OCI-LY3 (cell line): Measurements from ENCODE around the gene TMCC1.
"Not testable (repeated sequence)": the region's sequence is repeated elsewhere in the genome, so short reads cannot be mapped to it uniquely, and the experiment has no call there.

Source experiments
- H2AFZ ChIP-seq: fragments of 200-600, 300-600 bp; shearing (Covaris generic); 2 replicates; pipeline ENCODE4 v1.6.0; 2014; ENCODE audit warnings: antibody characterized with exemption, low read depth, low read length
- H3K27ac ChIP-seq: fragments of 200-600, 300-600 bp; sonication (generic); 2 replicates; pipeline ENCODE4 v1.5.1; 2014; ENCODE audit warnings: mild to moderate bottlenecking, low read length, moderate library complexity, mixed read lengths
- H3K27me3 ChIP-seq: fragments of 200-600, 300-600 bp; sonication (generic); 2 replicates; pipeline ENCODE4 v1.6.1; 2014; ENCODE audit warnings: low read depth, low read length, mixed read lengths
- H3K36me3 ChIP-seq: fragments of 200-600, 300-600 bp; sonication (generic); replicated peaks from 2 replicates; pipeline ENCODE3; 2014; ENCODE audit warnings: low read depth, low read length, mixed read lengths
- H3K4me1 ChIP-seq: fragments of 300-600, 200-600 bp; sonication (generic); 2 replicates; pipeline ENCODE4 v1.6.1; 2014; ENCODE audit warnings: low read length, mixed read lengths
- H3K4me2 ChIP-seq: fragments of 200-600, 300-600 bp; sonication (generic); 2 replicates; pipeline ENCODE4 v1.6.1; 2014; ENCODE audit warnings: low read length, mixed read lengths
- H3K4me3 ChIP-seq: fragments of 300-600, 200-600 bp; sonication (generic); 2 replicates; pipeline ENCODE4 v1.5.1; 2014; ENCODE audit warnings: antibody characterized with exemption, mild to moderate bottlenecking, low read length, moderate library complexity
- H3K79me2 ChIP-seq: fragments of 300-600, 200-600 bp; shearing (Covaris generic); 2 replicates; pipeline ENCODE4 v1.6.1; 2014; ENCODE audit warnings: mild to moderate bottlenecking, low read length, mixed read lengths
- H3K9ac ChIP-seq: fragments of 300-600, 200-600 bp; shearing (Covaris generic); 2 replicates; pipeline ENCODE4 v1.6.0; 2014; ENCODE audit warnings: mild to moderate bottlenecking, low read length, moderate library complexity
- H3K9me3 ChIP-seq: fragments of 200-600, 300-600 bp; shearing (Covaris generic); 2 replicates; pipeline ENCODE4 v1.6.1; 2014; ENCODE audit warnings: low read length, mixed read lengths; ENCODE audit not compliant: insufficient read depth
- H4K20me1 ChIP-seq: fragments of 200-600, 300-600 bp; sonication (generic); 2 replicates; pipeline ENCODE4 v1.6.1; 2016; ENCODE audit warnings: low read length, mixed read lengths; ENCODE audit not compliant: insufficient read depth
- EZH2phosphoT487 ChIP-seq: fragments of 200-600 bp; shearing (Covaris generic); IDR thresholded peaks from 2 replicates; pipeline ENCODE4 v1.6.1; 2018; ENCODE audit warnings: antibody characterized with exemption, mixed run types, low read depth
- TF ChIP-seq, protein P1 (sequence below): fragments of 200-600, 300-600 bp; sonication (generic); IDR thresholded peaks from 2 replicates; pipeline ENCODE4 v1.5.1; 2014; ENCODE audit warnings: antibody characterized with exemption, low read length, low read depth

TMCC1 gene

DNA sequence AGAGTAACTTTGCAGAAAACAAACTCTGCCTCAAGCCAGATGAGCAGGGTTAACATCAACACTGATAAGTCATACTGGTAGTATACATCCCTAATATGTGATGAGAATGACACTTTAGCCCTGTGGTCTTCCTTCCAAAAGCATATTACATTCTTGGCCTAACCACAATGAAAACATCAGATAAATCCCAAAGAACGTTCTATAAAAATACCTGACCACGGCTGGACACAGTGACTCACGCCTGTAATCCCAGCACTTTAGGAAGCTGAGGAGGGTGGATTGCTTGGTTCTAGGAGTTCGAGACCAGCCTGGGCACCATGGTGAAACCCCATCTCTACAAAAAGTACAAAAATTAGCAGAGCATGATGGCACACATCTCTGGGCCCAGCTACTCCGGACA lies 4.7 kb downstream of the TMCC1 start:
- Histone ChIP-seq H3K36me3 (no peaks in the 10 kb centered on the region), H4K20me1 (0 out of 2 replicates have a peak, but pooled peaks cover 3% of the 10 kb centered on the region), H3K27ac (no peak overlapping the region), H3K4me3 (no peak overlapping the region), H3K9ac (no peak overlapping the region), H2AFZ (no peak overlapping the region), H3K79me2 (peaks cover 39% of the 10 kb centered on the region), H3K4me2 (no peak overlapping the region), H3K27me3 (no peaks in the 10 kb centered on the region), H3K4me1 (peaks cover 11% of the 10 kb centered on the region), H3K9me3 (no peaks in the 10 kb centered on the region)
- TF ChIP-seq, protein P1, sequence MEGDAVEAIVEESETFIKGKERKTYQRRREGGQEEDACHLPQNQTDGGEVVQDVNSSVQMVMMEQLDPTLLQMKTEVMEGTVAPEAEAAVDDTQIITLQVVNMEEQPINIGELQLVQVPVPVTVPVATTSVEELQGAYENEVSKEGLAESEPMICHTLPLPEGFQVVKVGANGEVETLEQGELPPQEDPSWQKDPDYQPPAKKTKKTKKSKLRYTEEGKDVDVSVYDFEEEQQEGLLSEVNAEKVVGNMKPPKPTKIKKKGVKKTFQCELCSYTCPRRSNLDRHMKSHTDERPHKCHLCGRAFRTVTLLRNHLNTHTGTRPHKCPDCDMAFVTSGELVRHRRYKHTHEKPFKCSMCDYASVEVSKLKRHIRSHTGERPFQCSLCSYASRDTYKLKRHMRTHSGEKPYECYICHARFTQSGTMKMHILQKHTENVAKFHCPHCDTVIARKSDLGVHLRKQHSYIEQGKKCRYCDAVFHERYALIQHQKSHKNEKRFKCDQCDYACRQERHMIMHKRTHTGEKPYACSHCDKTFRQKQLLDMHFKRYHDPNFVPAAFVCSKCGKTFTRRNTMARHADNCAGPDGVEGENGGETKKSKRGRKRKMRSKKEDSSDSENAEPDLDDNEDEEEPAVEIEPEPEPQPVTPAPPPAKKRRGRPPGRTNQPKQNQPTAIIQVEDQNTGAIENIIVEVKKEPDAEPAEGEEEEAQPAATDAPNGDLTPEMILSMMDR, result no peak

DNA sequence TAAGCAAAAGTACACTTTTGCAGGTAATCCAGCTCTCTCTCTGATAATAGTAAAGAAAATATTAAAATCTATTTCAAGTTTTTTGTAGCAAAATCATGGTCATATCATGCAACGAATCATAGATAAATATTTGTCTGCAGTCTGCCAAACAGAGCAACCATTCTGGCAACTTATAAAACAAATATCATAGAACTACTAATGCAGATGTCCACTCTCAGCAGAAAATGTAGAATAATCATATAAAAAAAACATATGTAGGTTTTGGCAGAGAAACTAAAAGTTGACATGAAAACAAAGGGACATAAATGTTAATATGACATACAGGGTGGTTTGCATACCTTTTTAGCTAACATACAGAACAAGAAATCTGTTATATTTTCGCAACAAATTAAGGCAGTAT lies 12.2 kb downstream of the TMCC1 start:
- Histone ChIP-seq H3K79me2 (no peaks in the 10 kb centered on the region), H3K9ac (no peak overlapping the region), H3K4me3 (no peak overlapping the region), H3K4me2 (no peak overlapping the region), H2AFZ (no peak overlapping the region), H3K36me3 (peaks cover 16% of the 10 kb centered on the region), H3K9me3 (no peaks in the 10 kb centered on the region), H4K20me1 (no peaks in the 10 kb centered on the region), H3K27me3 (no peaks in the 10 kb centered on the region), H3K27ac (no peak overlapping the region), H3K4me1 (no peaks in the 10 kb centered on the region)
- TF ChIP-seq EZH2phosphoT487, result no peak
- TF ChIP-seq, protein P1, result no peak

DNA sequence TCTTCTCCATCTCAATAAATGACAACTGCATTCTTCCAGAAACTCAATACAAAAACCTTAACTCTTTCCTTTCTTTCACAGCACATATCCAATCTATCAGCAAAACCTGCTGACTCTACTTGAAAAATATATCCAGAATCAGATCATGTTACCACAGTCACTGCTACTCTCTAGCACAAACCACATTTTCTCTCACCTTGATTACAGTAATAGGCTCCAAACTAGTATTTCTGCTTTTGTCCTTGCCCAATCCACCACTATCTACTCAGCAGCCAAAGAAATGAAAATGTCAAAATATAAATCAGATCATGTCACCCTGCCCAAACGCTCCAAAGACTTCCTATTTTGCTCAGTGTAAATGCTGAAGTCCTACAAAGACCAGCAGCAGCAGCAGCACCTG lies 15.2 kb downstream of the TMCC1 start:
- Histone ChIP-seq H3K79me2 (no peaks in the 10 kb centered on the region), H3K4me3 (no peak overlapping the region), H3K27me3 (no peaks in the 10 kb centered on the region), H3K4me1 (no peaks in the 10 kb centered on the region), H2AFZ (no peak overlapping the region), H3K36me3 (peaks cover 23% of the 10 kb centered on the region), H4K20me1 (no peaks in the 10 kb centered on the region), H3K4me2 (no peak overlapping the region), H3K9ac (no peak overlapping the region), H3K27ac (no peak overlapping the region), H3K9me3 (no peaks in the 10 kb centered on the region)
- TF ChIP-seq, protein P1, result no peak
- no peak for TF ChIP-seq EZH2phosphoT487

DNA sequence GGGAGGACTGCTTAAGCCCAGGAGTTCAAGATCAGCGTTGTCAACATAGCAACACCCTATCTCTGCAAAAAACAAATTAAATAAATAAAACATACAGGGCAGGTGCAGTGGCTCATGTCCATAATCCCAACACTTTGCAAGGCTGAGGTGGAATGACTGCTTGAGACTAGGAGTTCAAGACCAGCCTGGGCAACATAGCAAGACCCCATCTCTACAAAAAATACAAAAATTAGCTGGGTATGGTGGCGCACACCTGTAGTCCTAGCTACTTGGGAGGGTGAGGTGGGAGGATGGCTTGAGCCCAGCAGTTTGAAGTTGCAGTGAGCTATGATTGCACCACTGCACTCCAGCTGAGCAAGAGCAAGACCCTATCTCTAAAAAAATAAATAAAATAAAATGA lies 19.0 kb downstream of the TMCC1 start:
- not testable (repeated sequence) for H3K4me2 ChIP-seq, H3K9ac ChIP-seq, H3K27me3 ChIP-seq, H3K9me3 ChIP-seq, H3K27ac ChIP-seq, H3K4me3 ChIP-seq, H2AFZ ChIP-seq, H3K4me1 ChIP-seq, H3K79me2 ChIP-seq, H4K20me1 ChIP-seq
- H3K36me3 ChIP-seq, result peaks cover 23% of the 10 kb centered on the region

DNA sequence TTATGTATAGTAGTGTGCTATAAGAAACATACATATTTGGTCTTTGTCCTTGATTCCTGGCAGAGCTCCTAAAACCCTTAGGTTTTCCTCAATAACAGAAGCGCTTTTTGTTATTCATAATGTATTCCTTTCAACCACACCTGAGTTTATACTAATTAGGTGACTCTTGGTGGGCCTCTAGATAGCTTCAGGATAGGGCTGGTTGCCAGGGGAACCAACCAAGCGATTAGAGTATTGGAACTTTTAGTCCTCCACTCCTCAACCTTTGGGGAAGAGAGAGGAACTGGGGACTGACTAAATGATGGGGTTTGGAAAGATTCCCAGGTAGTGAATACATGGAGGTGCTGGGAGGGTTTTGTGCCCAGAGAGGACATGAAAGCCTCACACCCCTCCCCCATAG lies 24.6 kb downstream of the TMCC1 start:
- Histone ChIP-seq H3K79me2 (no peaks in the 10 kb centered on the region), H3K4me1 (no peaks in the 10 kb centered on the region), H3K4me2 (no peak overlapping the region), H3K9me3 (no peaks in the 10 kb centered on the region), H3K9ac (no peak overlapping the region), H2AFZ (no peak overlapping the region), H3K27ac (no peak overlapping the region), H3K4me3 (no peak overlapping the region), H3K27me3 (no peaks in the 10 kb centered on the region), H4K20me1 (no peaks in the 10 kb centered on the region), H3K36me3 (peaks cover 21% of the 10 kb centered on the region)
- no peak for TF ChIP-seq EZH2phosphoT487
- TF ChIP-seq, protein P1, result no peak
